Smooth muscle cell of the coronary artery (primary cell): ENCODE measurements around the gene SPTSSB. TPM values are rescaled to one million over a fixed set of nuclear protein-coding genes. Genes with fewer than 3 reads are reported as not detected.

Source experiments
- total RNA-seq: library from RNA; depleted of rRNA; stranded (reverse); fragments of >200 nt; gene quantifications from 2 replicates; pipeline ENCODE4 v1.2.3, GENCODE V29; 2014; ENCODE audit warnings: low replicate concordance

Gene SPTSSB, protein sequence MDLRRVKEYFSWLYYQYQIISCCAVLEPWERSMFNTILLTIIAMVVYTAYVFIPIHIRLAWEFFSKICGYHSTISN
- 0.08 TPM in 1 of 2 replicates, not detected in the other for total RNA-seq

GRCh38 chr3:161371441-161372320, at the start of gene SPTSSB:
TSS of gene SPTSSB (minus strand) at chr3:161371517. CDS start at chr3:161346323, 25,194 bp downstream.

Other genes starting within 250 kb of the SPTSSB start
- 45.0 and 102 TPM in 2 replicates for gene NMD3, start 150.2 kb downstream of the SPTSSB start, total RNA-seq
- not detected in 2 replicates for gene OTOL1, start 125.3 kb upstream of the SPTSSB start, total RNA-seq